Fibroblast of lung (primary cell): Measurements from ENCODE around the gene ST6GALNAC3. TPM values are rescaled to one million over a fixed set of nuclear protein-coding genes. Genes with fewer than 3 reads are reported as not detected.

Experiments
- DNase-seq, 2 donors: peaks; one replicate each; pipeline versions ENCODE4 v3.0.0 to v3.0.0-alpha.2; 2010; ENCODE audit warnings: low read depth in 2 of 2
- H2AFZ ChIP-seq: 2 replicates; pipeline ENCODE4 v1.5.1; 2012; ENCODE audit warnings: low read length, control low read depth, inconsistent platforms
- H3K27ac ChIP-seq: 2 replicates; pipeline ENCODE4 v1.5.1; 2011; ENCODE audit warnings: low read length, control low read depth; ENCODE audit not compliant: insufficient read depth
- H3K27me3 ChIP-seq: 2 replicates; pipeline ENCODE4 v1.5.1; 2011; ENCODE audit warnings: mild to moderate bottlenecking, low read length; ENCODE audit not compliant: control insufficient read depth, insufficient read depth
- H3K36me3 ChIP-seq: 2 replicates; pipeline ENCODE4 v1.5.1; 2011; ENCODE audit warnings: low read length; ENCODE audit not compliant: control insufficient read depth, insufficient read depth
- H3K4me1 ChIP-seq: 2 replicates; pipeline ENCODE4 v1.5.1; 2011; ENCODE audit warnings: low read length; ENCODE audit not compliant: control insufficient read depth, insufficient read depth; ENCODE audit errors: extremely low read depth
- H3K4me2 ChIP-seq: 2 replicates; pipeline ENCODE4 v1.5.1; 2011; ENCODE audit warnings: low read length, control low read depth; ENCODE audit not compliant: insufficient read depth; ENCODE audit errors: extremely low read depth
- H3K4me3 ChIP-seq, 4 experiments: fragments of 200-600 bp in 1 of 4; sonication (generic) in 1 of 4; replicated peaks in 1 of 4; 2 replicates each; pipeline ENCODE4 v1.5.1; 2011 to 2016; ENCODE audit warnings: low read length in 4 of 4, low read depth in 3 of 4, mild to moderate bottlenecking in 3 of 4, control low read depth in 2 of 4, inconsistent platforms in 1 of 4, mixed read lengths in 1 of 4; ENCODE audit not compliant: insufficient read depth in 1 of 4; ENCODE audit errors: control extremely low read depth in 1 of 4
- H3K79me2 ChIP-seq: 2 replicates; pipeline ENCODE4 v1.5.1; 2012; ENCODE audit warnings: mild to moderate bottlenecking, low read length, inconsistent platforms; ENCODE audit not compliant: control insufficient read depth, insufficient read depth
- H3K9ac ChIP-seq: 2 replicates; pipeline ENCODE4 v1.5.1; 2011; ENCODE audit warnings: mild to moderate bottlenecking, low read length, control low read depth; ENCODE audit not compliant: insufficient read depth
- H3K9me3 ChIP-seq: 2 replicates; pipeline ENCODE4 v1.5.1; 2012; ENCODE audit warnings: low read depth, low read length; ENCODE audit not compliant: control insufficient read depth, insufficient read depth
- H4K20me1 ChIP-seq: 2 replicates; pipeline ENCODE4 v1.5.1; 2011; ENCODE audit warnings: low read length; ENCODE audit not compliant: control insufficient read depth, insufficient read depth; ENCODE audit errors: extremely low read depth
- CTCF ChIP-seq, 2 donors: IDR thresholded peaks in 1 of 2; conservative IDR thresholded peaks in 1 of 2; 1 replicate in 1 of 2; 2 replicates in 1 of 2; pipeline ENCODE4 v1.5.1; 2011 to 2012; ENCODE audit warnings: low read length in 2 of 2, control low read depth in 1 of 2, inconsistent platforms in 1 of 2, low read depth in 1 of 2, mild to moderate bottlenecking in 1 of 2
- EZH2 ChIP-seq: IDR thresholded peaks from 2 replicates; pipeline ENCODE4 v1.5.1; 2012; ENCODE audit warnings: low read length, control low read depth, mild to moderate bottlenecking; ENCODE audit errors: missing control alignments
- polyA plus RNA-seq, 2 donors: library from polyadenylated mRNA; depleted of rRNA in 1 of 2; stranded (reverse) in 1 of 2; unstranded in 1 of 2; fragments of >200 nt; gene quantifications; 2 replicates each; pipeline ENCODE4 v1.2.1, GENCODE V29; 2011 to 2012; ENCODE audit warnings: missing spikeins in 1 of 2
- total RNA-seq: library from RNA; depleted of rRNA; stranded (reverse); fragments of >200 nt; gene quantifications from 2 replicates; pipeline ENCODE4 v1.2.1, GENCODE V29; 2014

The ST6GALNAC3 gene
- total and polyA plus RNA-seq, 2 donors (not counting 1 experiment from before 2014, with no cell fraction given): 0.34 to 0.66 TPM

DNA sequence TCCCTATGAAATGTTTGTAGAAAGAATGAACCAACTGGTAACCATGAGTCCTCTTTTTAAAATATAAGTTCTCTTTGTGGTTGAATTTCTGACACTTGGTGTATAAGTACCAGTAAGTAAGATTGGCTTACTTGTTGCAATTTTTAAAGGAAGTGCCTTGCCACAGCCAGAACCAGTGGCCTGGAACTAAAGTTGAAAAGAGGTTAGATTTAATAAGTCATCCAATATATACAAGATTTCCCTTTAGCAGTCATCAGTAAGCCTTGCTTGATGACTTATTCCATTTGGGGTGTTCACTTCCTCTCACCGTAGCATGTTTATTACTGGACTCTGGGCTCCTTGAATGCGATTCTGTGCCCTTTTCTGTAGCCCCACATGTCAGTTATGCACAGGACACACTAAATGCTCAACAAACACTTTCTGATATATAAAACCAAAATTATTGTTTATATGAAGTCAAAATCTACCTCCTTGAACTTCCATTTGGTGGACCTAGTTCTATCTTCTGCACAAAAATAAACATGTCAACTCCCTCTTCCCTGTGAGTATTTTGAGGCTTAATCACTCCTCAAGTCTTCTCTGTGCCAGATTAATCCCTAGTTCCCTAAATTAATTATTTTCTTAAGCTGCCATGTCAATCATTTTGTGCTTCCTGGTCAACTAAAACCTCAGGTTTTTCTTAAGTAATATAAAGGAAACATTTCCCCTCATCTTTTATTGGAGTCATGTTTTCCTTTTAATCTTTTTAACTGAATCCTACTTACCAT lies 218.1 kb downstream of the ST6GALNAC3 start:
- no peaks in the 10 kb centered on the region for H3K4me1 ChIP-seq
- no peaks in the 10 kb centered on the region for H3K36me3 ChIP-seq
- no peaks in the 10 kb centered on the region for H3K79me2 ChIP-seq
- no peaks in the 10 kb centered on the region for H3K27me3 ChIP-seq
- no peak overlapping the region for H2AFZ ChIP-seq
- H3K9ac ChIP-seq: no peak overlapping the region
- H3K27ac ChIP-seq: no peak overlapping the region
- no peak for TF ChIP-seq CTCF (conservative IDR thresholded peaks at IDR 0.05 in 1 of 2, IDR thresholded peaks at IDR 0.05 in 1 of 2; ENCODE audit: low read depth in 1 of 2, low read length in 2 of 2)
- H3K9me3 ChIP-seq: no peaks in the 10 kb centered on the region
- no peak overlapping the region for H3K4me3 ChIP-seq
- no peak overlapping the region for H3K4me2 ChIP-seq
- no peak for DNase-seq
- no peaks in the 10 kb centered on the region for H4K20me1 ChIP-seq

DNA sequence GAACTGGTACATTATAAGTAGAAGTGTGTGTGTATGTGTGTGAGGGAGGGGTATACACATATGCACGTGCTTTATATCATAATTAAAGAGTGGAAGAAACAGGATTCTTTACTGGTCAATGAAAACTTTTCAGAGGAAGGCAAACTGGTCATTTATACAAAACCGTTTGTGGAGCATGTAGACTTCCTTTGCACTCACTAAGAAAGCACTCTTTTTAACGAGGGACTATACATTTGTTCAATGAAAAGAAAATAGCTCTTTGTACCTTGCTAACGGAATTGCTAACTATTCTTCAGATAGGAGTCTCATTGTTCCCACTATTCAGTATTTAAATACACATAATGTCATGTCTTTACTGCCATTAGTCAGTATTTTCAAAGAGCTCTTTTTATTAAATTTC lies 219.3 kb downstream of the ST6GALNAC3 start:
- Histone ChIP-seq H3K27ac (no peak overlapping the region), H3K79me2 (no peaks in the 10 kb centered on the region), H3K36me3 (no peaks in the 10 kb centered on the region), H2AFZ (no peak overlapping the region), H3K9ac (no peak overlapping the region), H3K9me3 (no peaks in the 10 kb centered on the region), H3K4me3 (no peak overlapping the region), H3K4me1 (no peaks in the 10 kb centered on the region), H3K27me3 (no peaks in the 10 kb centered on the region), H3K4me2 (no peak overlapping the region), H4K20me1 (no peaks in the 10 kb centered on the region)
- TF ChIP-seq EZH2 (no peak), CTCF (conservative IDR thresholded peaks at IDR 0.05 in 1 of 2, IDR thresholded peaks at IDR 0.05 in 1 of 2; ENCODE audit: low read depth in 1 of 2, low read length in 2 of 2) (no peak)
- no peak for DNase-seq

GRCh38 chr1:76294482-76295194 lies 220.1 kb downstream of the ST6GALNAC3 start:
- Histone ChIP-seq H3K79me2 (no peaks in the 10 kb centered on the region), H3K4me3 (no peak overlapping the region), H4K20me1 (no peaks in the 10 kb centered on the region), H3K9me3 (no peaks in the 10 kb centered on the region), H3K36me3 (no peaks in the 10 kb centered on the region), H3K9ac (no peak overlapping the region), H2AFZ (no peak overlapping the region), H3K27me3 (no peaks in the 10 kb centered on the region), H3K27ac (no peak overlapping the region), H3K4me2 (no peak overlapping the region), H3K4me1 (no peaks in the 10 kb centered on the region)
- no peak for DNase-seq
- no peak for TF ChIP-seq CTCF (conservative IDR thresholded peaks at IDR 0.05 in 1 of 2, IDR thresholded peaks at IDR 0.05 in 1 of 2; ENCODE audit: low read depth in 1 of 2, low read length in 2 of 2)
- no peak for TF ChIP-seq EZH2
